ENCODE data around the gene ICE2.

The ICE2 gene

DNA sequence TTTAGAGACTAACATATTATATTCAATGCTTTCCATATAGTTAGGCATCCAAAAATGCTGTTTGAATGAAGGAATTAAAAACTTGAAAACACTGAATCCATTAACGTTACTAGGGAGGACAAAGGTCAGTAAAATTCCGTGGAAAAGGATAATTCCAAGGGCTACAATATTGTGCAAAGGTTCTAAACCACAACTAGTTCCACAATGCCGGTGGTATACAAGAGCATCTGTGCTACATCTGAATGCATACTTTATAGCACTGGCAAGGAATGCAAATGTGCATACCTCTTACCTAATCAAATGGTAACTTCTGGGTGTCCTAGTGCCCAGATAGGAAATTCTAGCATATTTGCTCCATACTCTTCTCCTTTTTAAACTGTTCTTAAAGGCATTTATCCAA lies 2.2 kb downstream of the ICE2 start:
- Mint-ChIP-seq H3K27me3 (no peaks in the 10 kb centered on the region), H3K9me3 (no peaks in the 10 kb centered on the region), H3K4me3 (peak overlapping the region; percentile 27 to 59), H3K27ac (no peak overlapping the region), H3K4me1 (peaks cover 57% of the 10 kb centered on the region)
- no peak for DNase-seq
- ATAC-seq = no peak

- no peaks in the 10 kb centered on the region for H3K9me3 Mint-ChIP-seq
- ATAC-seq (no peak), DNase-seq (no peak)
- H3K27me3 Mint-ChIP-seq = no peaks in the 10 kb centered on the region
- H3K27ac Mint-ChIP-seq = peak overlapping the region in 1 of 2 donors; percentile 84
- no peak overlapping the region for H3K4me3 Mint-ChIP-seq
- H3K4me1 Mint-ChIP-seq = peaks cover 32% of the 10 kb centered on the region
These were observed 5.8 kb downstream of the ICE2 start for GRCh38 chr15:60473135-60473534.

- Mint-ChIP-seq H3K9me3 (no peaks in the 10 kb centered on the region), H3K27me3 (no peaks in the 10 kb centered on the region), H3K4me1 (peaks cover 17% of the 10 kb centered on the region), H3K4me3 (no peak overlapping the region), H3K27ac (no peak overlapping the region)
- DNase-seq = no peak
- ATAC-seq = no peak
These were observed 7.6 kb downstream of the ICE2 start for GRCh38 chr15:60471314-60471713.

GRCh38 chr15:60469893-60470641 lies 8.9 kb downstream of the ICE2 start:
- DNase-seq (no peak), ATAC-seq (no peak)
- Mint-ChIP-seq H3K4me1 (peaks cover 12% of the 10 kb centered on the region), H3K27ac (no peak overlapping the region), H3K4me3 (no peak overlapping the region), H3K27me3 (no peaks in the 10 kb centered on the region), H3K9me3 (no peaks in the 10 kb centered on the region)

GRCh38 chr15:60464836-60465630 lies 13.9 kb downstream of the ICE2 start:
- no peak overlapping the region for H3K27ac Mint-ChIP-seq
- no peaks in the 10 kb centered on the region for H3K27me3 Mint-ChIP-seq
- ATAC-seq = no peak
- no peak for DNase-seq
- H3K4me3 Mint-ChIP-seq = no peak overlapping the region
- H3K4me1 Mint-ChIP-seq = no peaks in the 10 kb centered on the region
- H3K9me3 Mint-ChIP-seq = no peaks in the 10 kb centered on the region

- H3K27ac Mint-ChIP-seq = peak overlapping the region in 1 of 2 donors; percentile 19
- H3K27me3 Mint-ChIP-seq = no peaks in the 10 kb centered on the region
- no peak overlapping the region for H3K4me3 Mint-ChIP-seq
- no peaks in the 10 kb centered on the region for H3K9me3 Mint-ChIP-seq
- DNase-seq (no peak), ATAC-seq (no peak)
- H3K4me1 Mint-ChIP-seq = no peaks in the 10 kb centered on the region
These were observed 16.9 kb downstream of the ICE2 start for GRCh38 chr15:60462027-60462426.

DNA sequence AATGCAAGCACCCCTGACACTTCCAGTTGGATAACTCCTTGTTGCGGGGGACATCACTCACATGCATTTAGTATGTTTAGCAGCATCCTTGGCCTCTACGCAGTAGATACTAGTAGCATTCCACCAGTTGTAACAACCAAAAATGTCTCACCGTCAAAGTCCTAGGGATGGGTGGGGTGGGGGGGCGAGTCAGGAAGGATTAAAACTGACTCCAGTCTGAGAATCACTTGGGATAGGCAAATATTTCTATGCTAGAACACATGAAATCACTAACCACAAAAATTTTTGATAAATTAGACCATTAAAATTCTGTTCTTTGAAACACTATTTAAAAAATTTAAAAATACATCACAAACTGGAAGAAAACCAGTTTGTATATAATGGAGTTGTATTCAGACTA lies 18.0 kb downstream of the ICE2 start:
- H3K9me3 Mint-ChIP-seq = no peaks in the 10 kb centered on the region
- H3K27me3 Mint-ChIP-seq = no peaks in the 10 kb centered on the region
- no peak overlapping the region for H3K4me3 Mint-ChIP-seq
- no peaks in the 10 kb centered on the region for H3K4me1 Mint-ChIP-seq
- no peak for ATAC-seq
- no peak overlapping the region for H3K27ac Mint-ChIP-seq
- DNase-seq = no peak

DNA sequence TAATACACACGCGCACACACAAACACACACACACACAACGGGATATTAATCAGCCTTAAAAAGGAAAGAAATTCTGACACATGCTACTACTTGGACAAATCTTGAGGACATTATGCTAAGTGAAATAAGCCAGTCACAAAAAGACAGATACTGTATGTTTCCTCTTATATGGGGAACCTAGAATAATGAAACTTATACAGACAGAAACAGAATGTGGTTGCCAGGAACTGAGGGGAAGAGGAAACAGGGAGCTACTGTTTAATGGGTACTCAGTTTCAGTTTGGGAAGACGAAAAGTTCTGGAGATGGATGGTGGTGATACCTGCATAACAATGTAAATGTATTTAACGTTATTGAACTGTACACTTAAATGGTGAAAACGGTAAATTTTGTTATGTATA lies 20.2 kb downstream of the ICE2 start:
- Mint-ChIP-seq H3K27me3 (no peaks in the 10 kb centered on the region), H3K4me1 (no peaks in the 10 kb centered on the region), H3K9me3 (no peaks in the 10 kb centered on the region), H3K4me3 (no peak overlapping the region), H3K27ac (no peak overlapping the region)
- ATAC-seq (no peak), DNase-seq (no peak)

DNA sequence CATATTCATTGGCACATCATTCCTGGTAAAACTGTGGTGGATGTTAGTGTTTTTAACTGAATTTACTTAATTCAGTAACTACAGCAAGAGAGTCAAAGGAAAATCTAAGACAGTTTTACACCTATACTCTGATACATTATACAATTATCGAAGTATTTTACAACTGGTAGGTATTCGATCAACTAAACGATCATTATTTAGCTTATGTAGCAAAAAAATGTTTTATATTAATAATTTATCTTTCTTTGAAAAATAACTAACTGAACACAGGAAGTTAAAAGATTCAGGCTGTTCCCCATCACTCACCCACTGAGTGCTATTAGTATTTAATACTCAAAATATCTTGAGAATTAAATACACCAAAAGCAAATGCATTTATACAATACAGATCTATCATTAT lies 21.0 kb downstream of the ICE2 start:
- ATAC-seq (no peak), DNase-seq (no peak)
- H3K27ac Mint-ChIP-seq = no peak overlapping the region
- no peaks in the 10 kb centered on the region for H3K27me3 Mint-ChIP-seq
- H3K4me1 Mint-ChIP-seq = no peaks in the 10 kb centered on the region
- H3K4me3 Mint-ChIP-seq = no peak overlapping the region
- no peaks in the 10 kb centered on the region for H3K9me3 Mint-ChIP-seq

DNA sequence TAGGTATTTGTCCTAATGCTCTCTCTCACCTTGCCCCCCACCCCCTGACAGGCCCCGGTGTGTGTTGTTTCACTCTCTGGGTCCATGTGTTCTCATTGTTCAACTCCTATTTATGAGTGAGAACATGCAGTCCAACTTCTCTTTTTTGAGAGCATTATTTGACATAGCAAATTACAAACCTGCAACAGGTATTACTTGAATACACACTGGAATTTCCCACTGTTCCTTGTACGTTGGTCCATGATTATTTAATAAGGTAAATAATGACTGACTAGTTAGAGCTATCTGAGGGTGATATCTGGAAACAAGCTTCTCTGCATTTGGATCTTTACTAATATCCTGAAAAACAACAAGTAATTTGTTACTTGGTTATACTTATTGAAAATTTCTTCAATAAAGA lies 24.1 kb downstream of the ICE2 start:
- no peak for DNase-seq
- Mint-ChIP-seq H3K27ac (no peak overlapping the region), H3K27me3 (no peaks in the 10 kb centered on the region), H3K9me3 (no peaks in the 10 kb centered on the region), H3K4me3 (no peak overlapping the region), H3K4me1 (no peaks in the 10 kb centered on the region)
- no peak for ATAC-seq

GRCh38 chr15:60448668-60449360 lies 30.1 kb downstream of the ICE2 start:
- Mint-ChIP-seq H3K4me3 (no peak overlapping the region), H3K27ac (peak overlapping the region in 1 of 2 donors; percentile 37), H3K9me3 (no peaks in the 10 kb centered on the region), H3K27me3 (no peaks in the 10 kb centered on the region), H3K4me1 (no peaks in the 10 kb centered on the region)
- ATAC-seq = no peak
- DNase-seq = no peak

DNA sequence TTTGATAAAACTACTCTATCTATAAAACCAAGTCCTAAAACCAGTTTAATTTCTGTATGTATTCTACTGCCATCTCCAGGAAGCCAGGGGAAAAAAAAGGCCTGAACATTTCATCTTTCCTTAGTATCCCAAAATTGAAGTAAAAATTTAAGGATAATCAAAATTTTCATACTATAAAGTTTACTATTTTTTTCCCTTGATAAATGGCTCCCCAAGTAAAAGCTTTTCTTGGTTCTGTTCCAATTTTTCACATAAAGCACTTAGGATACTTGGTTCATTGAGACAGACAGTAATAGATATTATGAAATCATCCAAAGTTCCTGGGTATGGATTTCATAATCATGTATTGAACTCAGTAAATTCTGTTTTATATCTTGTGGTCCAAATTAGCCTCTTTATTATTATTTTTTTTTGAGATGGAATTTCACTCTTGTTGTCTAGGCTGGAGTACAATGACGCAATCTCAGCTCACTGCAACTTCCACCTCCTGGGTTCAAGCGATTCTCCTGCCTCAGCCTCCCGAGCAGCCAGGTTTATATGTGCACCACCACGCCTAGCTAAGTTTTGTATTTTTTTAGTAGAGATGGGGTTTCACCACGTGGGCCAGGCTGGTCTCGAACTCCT lies 34.5 kb downstream of the ICE2 start:
- Mint-ChIP-seq H3K4me3 (no peak overlapping the region), H3K27me3 (no peaks in the 10 kb centered on the region), H3K9me3 (no peaks in the 10 kb centered on the region), H3K27ac (no peak overlapping the region), H3K4me1 (no peaks in the 10 kb centered on the region)
- no peak for ATAC-seq
- no peak for DNase-seq

DNA sequence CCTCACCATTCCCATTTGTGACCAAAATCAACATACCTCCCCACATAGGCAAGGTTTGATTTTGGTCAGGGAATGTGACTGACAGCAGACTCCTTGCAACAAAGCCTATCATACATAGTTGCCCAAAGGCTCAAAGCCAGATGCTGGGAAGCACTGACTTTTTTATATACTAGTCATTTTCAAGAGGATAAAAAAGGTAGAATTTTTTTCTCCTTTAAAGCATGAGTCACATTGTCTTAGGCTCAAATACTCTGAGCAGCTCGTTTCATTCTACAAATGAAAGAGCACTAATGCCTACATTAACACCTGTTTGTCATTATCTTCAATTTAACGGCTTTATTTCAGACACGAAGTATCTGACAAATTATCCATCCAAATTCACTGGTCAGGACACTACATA lies 36.2 kb downstream of the ICE2 start:
- no peaks in the 10 kb centered on the region for H3K4me1 Mint-ChIP-seq
- no peak overlapping the region for H3K4me3 Mint-ChIP-seq
- H3K27ac Mint-ChIP-seq = no peak overlapping the region
- no peaks in the 10 kb centered on the region for H3K27me3 Mint-ChIP-seq
- no peaks in the 10 kb centered on the region for H3K9me3 Mint-ChIP-seq
- ATAC-seq = no peak
- DNase-seq = no peak

GRCh38 chr15:60442031-60442650 lies 36.8 kb downstream of the ICE2 start:
- H3K4me3 Mint-ChIP-seq = no peak overlapping the region
- H3K27ac Mint-ChIP-seq = peak overlapping the region; percentile 19 to 61

DNA sequence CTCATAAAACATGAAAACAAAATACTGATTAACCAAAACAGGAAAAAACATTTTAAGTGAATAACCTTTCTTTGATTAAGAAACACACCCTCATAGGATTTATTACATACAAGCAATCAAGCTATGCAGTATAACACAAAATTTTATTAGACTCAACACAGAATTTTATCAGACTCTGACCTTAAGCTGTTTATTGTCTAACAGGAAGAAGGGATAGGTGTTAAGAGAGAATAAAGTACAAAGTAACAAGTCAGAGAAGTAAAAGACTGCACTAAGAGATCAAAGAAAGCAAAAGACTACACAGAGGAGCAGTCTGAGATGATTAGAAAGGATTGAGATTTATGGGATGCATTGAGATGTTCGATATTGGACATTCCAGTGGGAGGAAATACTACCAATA lies 37.6 kb downstream of the ICE2 start:
- Mint-ChIP-seq H3K27ac (no peak overlapping the region), H3K27me3 (no peaks in the 10 kb centered on the region), H3K4me1 (no peaks in the 10 kb centered on the region), H3K9me3 (no peaks in the 10 kb centered on the region), H3K4me3 (no peak overlapping the region)
- DNase-seq (no peak), ATAC-seq (no peak)

More at GRCh38 chr15:60442031-60442650, 36.8 kb downstream of the ICE2 start:
- H3K9me3 Mint-ChIP-seq = no peaks in the 10 kb centered on the region
- DNase-seq = no peak
- ATAC-seq = no peak
- H3K27me3 Mint-ChIP-seq = no peaks in the 10 kb centered on the region
- no peaks in the 10 kb centered on the region for H3K4me1 Mint-ChIP-seq
